ENCODE data around the gene HCN2.

Gene HCN2

GRCh38 chr19:633068-633785, 43.5 kb downstream of the HCN2 start, which contains the start of gene POLRMT:
TSS of gene POLRMT (minus strand) at chr19:633537. CDS start at chr19:633512, 25 bp downstream.
- no peak for TF ChIP-seq CTCF (IDR thresholded peaks at IDR 0.05)
- H3K27ac ChIP-seq: peak within 1 kb of the TSS in 1 of 2 donors; percentile 71
- peak; percentile 99 for DNase-seq (ENCODE audit: low spot score)
- H3K4me3 ChIP-seq: peak within 1 kb of the TSS; percentile 90

- peak overlapping the region; percentile 90 for H3K4me3 ChIP-seq
- TF ChIP-seq CTCF (IDR thresholded peaks at IDR 0.05): no peak
- no peak for DNase-seq (ENCODE audit: low spot score)
- no peak overlapping the region for H3K27ac ChIP-seq
Measured at GRCh38 chr19:633786-634639, 44.3 kb downstream of the HCN2 start.

- no peak for DNase-seq (ENCODE audit: low spot score)
- no peak overlapping the region for H3K4me3 ChIP-seq
- no peak overlapping the region for H3K27ac ChIP-seq
- no peak for TF ChIP-seq CTCF (IDR thresholded peaks at IDR 0.05)
Measured at GRCh38 chr19:634975-635652, 45.4 kb downstream of the HCN2 start.

GRCh38 chr19:638906-639252, 49.2 kb downstream of the HCN2 start:
- no peak for TF ChIP-seq CTCF (IDR thresholded peaks at IDR 0.05)
- H3K27ac ChIP-seq: peak overlapping the region; percentile 33 to 72
- peak overlapping the region; percentile 75 for H3K4me3 ChIP-seq
- DNase-seq (ENCODE audit: low spot score): no peak

- peak; percentile 95 for DNase-seq (ENCODE audit: low spot score)
- Histone ChIP-seq H3K27ac (peak within 1 kb of the TSS; percentile 33 to 72), H3K4me3 (peak within 1 kb of the TSS; percentile 75)
- no peak for TF ChIP-seq CTCF (IDR thresholded peaks at IDR 0.05)
Measured at GRCh38 chr19:639253-640160, 49.8 kb downstream of the HCN2 start, which contains the start of gene FGF22. TSS of gene FGF22 (plus strand) at chr19:639879. CDS start at chr19:639926, 47 bp downstream.

GRCh38 chr19:640161-640558, 50.5 kb downstream of the HCN2 start:
- TF ChIP-seq CTCF (IDR thresholded peaks at IDR 0.05): no peak
- H3K4me3 ChIP-seq: peak overlapping the region; percentile 75
- no peak for DNase-seq (ENCODE audit: low spot score)
- H3K27ac ChIP-seq: peak overlapping the region; percentile 2 to 72
